ENCODE data around the gene RABAC1. TPM values are rescaled to one million over a fixed set of nuclear protein-coding genes. Genes with fewer than 3 reads are reported as not detected.

RABAC1 gene
- total and polyA plus RNA-seq, 2 of the 13 experiments (the other 11 are each of a cell fraction or from before 2014, with no cell fraction given) = 37.4 to 74.0 TPM

DNA sequence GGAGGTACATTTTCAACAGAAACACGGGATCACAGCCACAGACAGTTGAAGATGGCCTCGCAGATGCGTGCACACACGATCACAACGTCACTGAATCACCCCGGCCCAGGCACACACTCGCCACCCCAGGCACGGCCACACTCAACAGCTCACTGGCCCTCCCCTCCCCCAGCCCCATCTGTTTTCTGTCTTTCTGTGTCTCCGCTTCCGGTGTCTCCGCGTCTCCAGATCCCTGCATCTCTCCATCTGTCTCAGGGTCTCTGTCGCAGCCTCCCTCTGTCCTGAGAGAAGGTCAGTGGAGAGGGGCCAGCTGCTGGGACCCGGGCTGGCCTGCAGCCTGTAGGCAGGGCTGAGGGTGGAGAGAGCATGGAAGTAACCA lies 38.7 kb upstream of the RABAC1 start:
- Histone ChIP-seq H3K79me2 (ENCODE audit: insufficient read depth, low read length) (no peaks in the 10 kb centered on the region), H2AFZ (ENCODE audit: low read length) (no peak overlapping the region), H3K36me3 (replicated peaks in 1 of 2; ENCODE audit: control insufficient read depth in 1 of 2, insufficient read depth in 2 of 2, low read length in 2 of 2) (no peaks in the 10 kb centered on the region), H4K20me1 (ENCODE audit: insufficient read depth, low read length) (0 out of 2 replicates have a peak, but pooled peaks cover 8% of the 10 kb centered on the region), H3K9ac (ENCODE audit: insufficient read depth, low read depth, low read length) (no peak overlapping the region), H3K9me3 (ENCODE audit: low read length) (no peaks in the 10 kb centered on the region), H3K27ac (ENCODE audit: extremely low read length, insufficient read depth, low read length) (no peak overlapping the region), H3K4me3 (replicated peaks in 1 of 3; ENCODE audit: insufficient read depth in 1 of 3, low read depth in 2 of 3, low read length in 3 of 3) (no peak overlapping the region), H3K4me1 (ENCODE audit: insufficient read depth, low read length) (no peaks in the 10 kb centered on the region), H3K4me2 (ENCODE audit: low read depth, low read length) (no peak overlapping the region), H3K27me3 (ENCODE audit: control insufficient read depth in 1 of 2, insufficient read depth in 2 of 2, low read length in 2 of 2) (peaks cover 7 to 64% of the 10 kb centered on the region in 2 experiments; a peak in 4 of 5 replicates)
- intact Hi-C loops (cut with micrococcal nuclease; ENCODE audit: unreplicated experiment) (loop anchor here (2.0 kb wide), 1 partner anchor 37 kb away; no protein-coding TSS in a partner anchor), in situ Hi-C loops (cut with HindIII; ENCODE audit: extremely low pct_ligation_motif_present, low pct_unique_long_range_greater_than_20kb) (no loop called here)
- DNase-seq (ENCODE audit: low spot score) = no peak
- 32% methylated on average over 14 of the region's 14 CpGs for WGBS (ENCODE audit: low lambda C conversion rate)
- ChIA-PET CTCF (ENCODE audit: low intra/inter-chr PET ratio, low total read pairs) (no interaction called here), POLR2A (no interaction called here)
- ATAC-seq = no peak
- FAIRE-seq = no peak
- BruUV-seq (replicated peaks) = no TSS peak
- TF ChIP-seq MBD4 (IDR thresholded peaks at IDR 0.05; ENCODE audit: borderline replicate concordance, low read length) = no peak
- TF ChIP-seq, protein P1, sequence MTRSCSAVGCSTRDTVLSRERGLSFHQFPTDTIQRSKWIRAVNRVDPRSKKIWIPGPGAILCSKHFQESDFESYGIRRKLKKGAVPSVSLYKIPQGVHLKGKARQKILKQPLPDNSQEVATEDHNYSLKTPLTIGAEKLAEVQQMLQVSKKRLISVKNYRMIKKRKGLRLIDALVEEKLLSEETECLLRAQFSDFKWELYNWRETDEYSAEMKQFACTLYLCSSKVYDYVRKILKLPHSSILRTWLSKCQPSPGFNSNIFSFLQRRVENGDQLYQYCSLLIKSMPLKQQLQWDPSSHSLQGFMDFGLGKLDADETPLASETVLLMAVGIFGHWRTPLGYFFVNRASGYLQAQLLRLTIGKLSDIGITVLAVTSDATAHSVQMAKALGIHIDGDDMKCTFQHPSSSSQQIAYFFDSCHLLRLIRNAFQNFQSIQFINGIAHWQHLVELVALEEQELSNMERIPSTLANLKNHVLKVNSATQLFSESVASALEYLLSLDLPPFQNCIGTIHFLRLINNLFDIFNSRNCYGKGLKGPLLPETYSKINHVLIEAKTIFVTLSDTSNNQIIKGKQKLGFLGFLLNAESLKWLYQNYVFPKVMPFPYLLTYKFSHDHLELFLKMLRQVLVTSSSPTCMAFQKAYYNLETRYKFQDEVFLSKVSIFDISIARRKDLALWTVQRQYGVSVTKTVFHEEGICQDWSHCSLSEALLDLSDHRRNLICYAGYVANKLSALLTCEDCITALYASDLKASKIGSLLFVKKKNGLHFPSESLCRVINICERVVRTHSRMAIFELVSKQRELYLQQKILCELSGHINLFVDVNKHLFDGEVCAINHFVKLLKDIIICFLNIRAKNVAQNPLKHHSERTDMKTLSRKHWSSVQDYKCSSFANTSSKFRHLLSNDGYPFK (CRISPR knock-in tag; IDR thresholded peaks at IDR 0.05; ENCODE audit: borderline replicate concordance) = no peak
- TF ChIP-seq MEF2D (CRISPR knock-in tag; IDR thresholded peaks at IDR 0.05) = no peak
- TF ChIP-seq, protein P2, sequence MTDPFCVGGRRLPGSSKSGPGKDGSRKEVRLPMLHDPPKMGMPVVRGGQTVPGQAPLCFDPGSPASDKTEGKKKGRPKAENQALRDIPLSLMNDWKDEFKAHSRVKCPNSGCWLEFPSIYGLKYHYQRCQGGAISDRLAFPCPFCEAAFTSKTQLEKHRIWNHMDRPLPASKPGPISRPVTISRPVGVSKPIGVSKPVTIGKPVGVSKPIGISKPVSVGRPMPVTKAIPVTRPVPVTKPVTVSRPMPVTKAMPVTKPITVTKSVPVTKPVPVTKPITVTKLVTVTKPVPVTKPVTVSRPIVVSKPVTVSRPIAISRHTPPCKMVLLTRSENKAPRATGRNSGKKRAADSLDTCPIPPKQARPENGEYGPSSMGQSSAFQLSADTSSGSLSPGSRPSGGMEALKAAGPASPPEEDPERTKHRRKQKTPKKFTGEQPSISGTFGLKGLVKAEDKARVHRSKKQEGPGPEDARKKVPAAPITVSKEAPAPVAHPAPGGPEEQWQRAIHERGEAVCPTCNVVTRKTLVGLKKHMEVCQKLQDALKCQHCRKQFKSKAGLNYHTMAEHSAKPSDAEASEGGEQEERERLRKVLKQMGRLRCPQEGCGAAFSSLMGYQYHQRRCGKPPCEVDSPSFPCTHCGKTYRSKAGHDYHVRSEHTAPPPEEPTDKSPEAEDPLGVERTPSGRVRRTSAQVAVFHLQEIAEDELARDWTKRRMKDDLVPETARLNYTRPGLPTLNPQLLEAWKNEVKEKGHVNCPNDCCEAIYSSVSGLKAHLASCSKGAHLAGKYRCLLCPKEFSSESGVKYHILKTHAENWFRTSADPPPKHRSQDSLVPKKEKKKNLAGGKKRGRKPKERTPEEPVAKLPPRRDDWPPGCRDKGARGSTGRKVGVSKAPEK (CRISPR knock-in tag; IDR thresholded peaks at IDR 0.05; ENCODE audit: borderline replicate concordance) = no peak
- TF ChIP-seq ELF1 (CRISPR knock-in tag; IDR thresholded peaks at IDR 0.05) = no peak
- TF ChIP-seq RARA (CRISPR knock-in tag; IDR thresholded peaks at IDR 0.05) = no peak
- TF ChIP-seq ZNF446 (CRISPR knock-in tag; IDR thresholded peaks at IDR 0.05) = no peak
- TF ChIP-seq, protein P3, sequence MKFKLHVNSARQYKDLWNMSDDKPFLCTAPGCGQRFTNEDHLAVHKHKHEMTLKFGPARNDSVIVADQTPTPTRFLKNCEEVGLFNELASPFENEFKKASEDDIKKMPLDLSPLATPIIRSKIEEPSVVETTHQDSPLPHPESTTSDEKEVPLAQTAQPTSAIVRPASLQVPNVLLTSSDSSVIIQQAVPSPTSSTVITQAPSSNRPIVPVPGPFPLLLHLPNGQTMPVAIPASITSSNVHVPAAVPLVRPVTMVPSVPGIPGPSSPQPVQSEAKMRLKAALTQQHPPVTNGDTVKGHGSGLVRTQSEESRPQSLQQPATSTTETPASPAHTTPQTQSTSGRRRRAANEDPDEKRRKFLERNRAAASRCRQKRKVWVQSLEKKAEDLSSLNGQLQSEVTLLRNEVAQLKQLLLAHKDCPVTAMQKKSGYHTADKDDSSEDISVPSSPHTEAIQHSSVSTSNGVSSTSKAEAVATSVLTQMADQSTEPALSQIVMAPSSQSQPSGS (CRISPR knock-in tag; IDR thresholded peaks at IDR 0.05) = no peak
- no peak for TF ChIP-seq HNRNPUL1 (IDR thresholded peaks at IDR 0.05; ENCODE audit: low read depth, low read length)
- no peak for TF ChIP-seq ZZZ3 (CRISPR knock-in tag; IDR thresholded peaks at IDR 0.05; ENCODE audit: borderline replicate concordance)
- TF ChIP-seq HES4 (CRISPR knock-in tag; IDR thresholded peaks at IDR 0.05; ENCODE audit: borderline replicate concordance) = no peak
- TF ChIP-seq, protein P4, sequence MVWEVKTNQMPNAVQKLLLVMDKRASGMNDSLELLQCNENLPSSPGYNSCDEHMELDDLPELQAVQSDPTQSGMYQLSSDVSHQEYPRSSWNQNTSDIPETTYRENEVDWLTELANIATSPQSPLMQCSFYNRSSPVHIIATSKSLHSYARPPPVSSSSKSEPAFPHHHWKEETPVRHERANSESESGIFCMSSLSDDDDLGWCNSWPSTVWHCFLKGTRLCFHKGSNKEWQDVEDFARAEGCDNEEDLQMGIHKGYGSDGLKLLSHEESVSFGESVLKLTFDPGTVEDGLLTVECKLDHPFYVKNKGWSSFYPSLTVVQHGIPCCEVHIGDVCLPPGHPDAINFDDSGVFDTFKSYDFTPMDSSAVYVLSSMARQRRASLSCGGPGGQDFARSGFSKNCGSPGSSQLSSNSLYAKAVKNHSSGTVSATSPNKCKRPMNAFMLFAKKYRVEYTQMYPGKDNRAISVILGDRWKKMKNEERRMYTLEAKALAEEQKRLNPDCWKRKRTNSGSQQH (CRISPR knock-in tag; IDR thresholded peaks at IDR 0.05; ENCODE audit: low read depth) = no peak
- TF ChIP-seq SETDB1 (CRISPR knock-in tag; IDR thresholded peaks at IDR 0.05; ENCODE audit: borderline replicate concordance) = no peak
- TF ChIP-seq ZNF841 (CRISPR knock-in tag; IDR thresholded peaks at IDR 0.05; ENCODE audit: borderline replicate concordance) = no peak

Data from HepG2 (cell line).